Activated T-cell treated with anti-CD3 and anti-CD28 coated beads, Interleukin-2, amount 50 U/mL, for 48 hours (primary cell): Measurements from ENCODE around the gene SLC35G2.
"Not testable (repeated sequence)": the region's sequence is repeated elsewhere in the genome, so short reads cannot be mapped to it uniquely, and the experiment has no call there.

Experiments used
- DNase-seq, 2 experiments: peaks; one replicate each; pipeline ENCODE4 v3.0.0-alpha.2; 2020

SLC35G2 gene

GRCh38 chr3:136818769-136819391 lies at the start of gene SLC35G2:
Gene SLC35G2 (plus strand): TSS chr3:136819126. CDS start chr3:136854461, 35,335 bp downstream.
- DNase-seq: peak; percentile 57 to 66

DNA sequence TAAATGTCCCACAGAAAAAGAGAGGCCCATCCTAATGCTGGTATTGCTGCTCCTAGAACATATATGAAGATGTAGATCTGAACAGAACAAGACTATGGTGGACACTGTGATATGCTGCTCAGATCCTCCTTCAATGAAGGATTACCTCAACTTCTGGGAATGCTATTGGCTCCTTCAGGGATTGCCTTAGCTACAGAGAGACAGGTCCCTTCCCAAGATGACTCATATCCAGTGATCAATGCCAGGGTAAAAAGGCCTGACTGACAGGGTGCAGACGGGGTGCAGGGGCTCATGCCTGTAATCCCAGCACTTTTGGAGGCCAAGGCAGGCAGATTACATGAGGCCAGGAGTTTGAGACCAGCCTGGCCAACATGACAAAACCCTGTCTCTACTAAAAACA lies 46.2 kb upstream of the SLC35G2 start:
- no peak for DNase-seq

- no peak for DNase-seq
Observed at GRCh38 chr3:136778865-136779264, 40.1 kb upstream of the SLC35G2 start.

- DNase-seq: no peak
Observed at GRCh38 chr3:136780741-136781140, 38.2 kb upstream of the SLC35G2 start.

GRCh38 chr3:136783708-136784191 lies 35.2 kb upstream of the SLC35G2 start:
- DNase-seq: no peak

GRCh38 chr3:136787349-136787748 lies 31.6 kb upstream of the SLC35G2 start:
- DNase-seq: peak; percentile 18 to 25

GRCh38 chr3:136788154-136788553 lies 30.8 kb upstream of the SLC35G2 start:
- DNase-seq: no peak

GRCh38 chr3:136789976-136790375 lies 28.9 kb upstream of the SLC35G2 start:
- DNase-seq: no peak

GRCh38 chr3:136790786-136791185 lies 28.1 kb upstream of the SLC35G2 start:
- DNase-seq: no peak

DNA sequence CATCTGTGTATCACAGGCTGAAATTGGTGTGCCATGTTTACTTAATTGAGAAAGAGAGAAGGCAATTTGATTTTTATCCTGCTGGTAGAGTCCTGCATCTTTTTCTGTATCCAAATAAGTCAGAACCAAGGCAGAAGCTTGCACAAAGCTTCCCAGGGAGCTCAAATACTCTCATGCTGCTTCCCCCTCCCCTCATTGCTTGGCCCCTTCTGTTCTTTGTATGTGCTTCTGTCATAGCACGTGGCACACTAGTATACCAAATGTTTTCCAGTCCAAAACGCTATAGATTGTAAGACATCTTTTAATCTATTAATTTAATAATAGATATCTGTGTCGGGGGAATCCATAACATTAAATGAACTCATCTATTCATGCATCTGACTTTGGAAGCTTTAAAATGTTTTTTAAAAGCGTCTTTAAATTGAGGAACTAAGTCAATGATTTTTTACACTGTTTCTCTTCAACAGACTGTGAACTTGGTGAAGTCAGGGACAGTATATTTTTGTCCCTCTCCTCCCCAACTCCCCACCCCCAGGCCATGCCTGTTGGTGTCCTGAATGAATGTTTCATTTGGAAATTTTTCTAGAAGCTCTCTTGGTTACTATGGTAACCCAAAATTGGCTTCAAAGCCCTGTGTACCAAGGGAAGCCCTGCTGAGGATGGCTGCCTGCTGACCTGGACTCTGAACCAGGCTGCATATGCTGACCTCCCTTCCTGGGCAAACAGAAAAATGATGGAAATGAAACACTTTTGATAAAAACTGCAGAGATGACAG lies 26.2 kb upstream of the SLC35G2 start:
- no peak for DNase-seq

DNA sequence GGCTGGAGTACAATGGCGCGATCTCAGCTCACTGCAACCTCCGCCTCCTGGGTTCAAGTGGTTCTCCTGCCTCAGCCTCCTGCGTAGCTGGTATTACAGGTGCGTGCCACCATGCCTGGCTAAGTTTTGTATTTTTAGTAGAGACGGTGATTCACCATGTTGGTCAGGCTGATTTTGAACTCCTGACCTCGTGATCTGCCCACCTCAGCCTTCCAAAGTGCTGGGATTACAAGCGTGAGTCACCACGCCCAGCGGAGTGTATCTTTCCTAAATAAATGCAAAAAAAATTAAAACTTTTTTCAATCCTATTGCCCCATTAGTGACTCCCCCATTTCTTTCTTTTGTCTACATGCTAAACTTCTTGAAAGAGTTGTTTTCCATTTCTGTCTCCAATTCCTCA lies 17.8 kb upstream of the SLC35G2 start:
- DNase-seq: not testable (repeated sequence)

GRCh38 chr3:136802481-136802996 lies 16.4 kb upstream of the SLC35G2 start:
- no peak for DNase-seq

- no peak for DNase-seq
Observed at GRCh38 chr3:136804141-136804540, 14.8 kb upstream of the SLC35G2 start.

- no peak for DNase-seq
Observed at GRCh38 chr3:136804813-136805212, 14.1 kb upstream of the SLC35G2 start.

DNA sequence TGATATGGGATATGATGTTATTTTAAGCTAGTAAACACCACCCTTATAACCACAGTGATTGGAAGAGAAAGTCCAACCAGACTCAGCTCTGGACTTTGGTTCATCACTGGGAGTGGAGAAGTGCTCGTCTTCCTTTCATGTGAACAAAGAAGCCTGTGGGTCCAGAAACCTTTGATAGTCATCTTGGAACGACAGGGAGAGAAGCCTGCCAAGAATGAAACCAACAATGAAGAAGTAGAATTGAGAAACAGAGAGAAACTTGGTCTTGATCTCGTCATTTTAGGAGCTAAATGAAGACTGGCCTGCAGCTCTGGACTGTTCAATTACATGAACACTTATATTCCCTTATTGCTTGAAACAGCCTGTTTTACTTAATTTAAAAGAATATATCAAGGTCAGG lies 13.1 kb upstream of the SLC35G2 start:
- DNase-seq: no peak

- no peak for DNase-seq
Observed at GRCh38 chr3:136811701-136812100, 7.2 kb upstream of the SLC35G2 start.

DNA sequence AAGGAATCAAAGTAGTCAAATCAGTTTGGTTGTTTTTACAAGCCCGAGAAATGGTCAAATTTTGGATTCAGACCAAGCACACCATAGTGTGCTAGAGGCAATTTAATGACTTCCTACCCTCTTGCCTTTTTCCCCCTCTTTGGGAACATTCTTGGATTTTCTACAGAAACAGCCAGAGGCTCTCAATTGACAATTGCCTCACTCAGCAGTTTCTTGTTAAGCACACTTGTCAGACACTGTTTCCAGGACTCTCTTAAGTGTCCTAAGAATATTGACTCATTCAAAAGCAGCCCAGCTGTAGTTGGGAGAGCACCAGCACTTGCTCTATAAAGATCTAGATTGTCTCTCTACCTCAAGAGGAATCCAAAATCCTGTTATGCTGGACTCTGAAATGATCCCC lies 1.5 kb upstream of the SLC35G2 start:
- DNase-seq: no peak

- peak; percentile 54 to 70 for DNase-seq
Observed at GRCh38 chr3:136818191-136818768, 646 bp upstream of the SLC35G2 start.

- peak in 1 of 2 experiments; percentile 53 for DNase-seq
Observed at GRCh38 chr3:136819392-136819730, 435 bp downstream of the SLC35G2 start.

DNA sequence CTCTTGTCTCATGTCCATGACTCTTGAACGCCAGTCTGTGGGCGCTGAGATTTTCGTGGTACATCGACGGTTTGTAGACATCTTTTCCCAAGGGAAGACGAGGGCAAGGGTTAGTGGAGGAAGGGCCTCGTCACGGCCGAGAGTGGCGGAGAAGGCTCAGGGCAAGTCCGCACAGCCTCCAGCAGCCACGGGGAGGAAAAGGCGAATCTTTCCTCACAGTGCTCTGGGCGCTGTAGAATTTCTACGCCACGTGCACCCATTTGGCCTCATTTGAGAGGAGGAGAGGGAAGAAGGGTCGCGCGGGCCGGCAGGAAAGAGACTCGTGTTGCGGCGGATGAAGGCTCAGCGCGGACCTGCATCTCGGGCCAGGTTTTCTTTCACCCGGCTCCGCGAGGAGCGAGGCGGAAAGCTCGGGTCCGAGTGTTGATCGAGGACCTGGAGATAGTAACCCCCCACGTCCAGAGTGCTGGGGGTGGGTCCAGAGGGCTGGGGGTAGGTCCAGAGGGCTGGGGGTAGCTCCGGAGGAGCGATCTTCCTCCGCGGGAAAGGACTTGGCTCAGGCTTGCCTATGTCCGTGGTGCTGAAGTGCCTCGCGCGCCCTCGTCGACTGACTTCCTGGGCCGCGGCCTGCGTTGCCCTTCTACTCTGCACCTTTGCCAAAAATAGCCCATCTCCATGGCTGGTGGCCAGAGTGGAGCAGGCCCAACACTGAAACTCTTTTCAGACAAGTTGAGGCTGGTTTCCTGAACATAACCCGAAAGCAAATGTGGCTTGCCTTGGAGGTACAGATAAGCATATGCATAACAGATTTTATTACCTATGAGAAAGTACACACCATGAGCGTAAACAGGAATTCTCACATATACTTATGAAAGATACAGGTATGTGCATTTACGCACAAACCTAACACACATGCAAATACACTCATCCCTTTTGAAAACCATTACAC lies 1.1 kb downstream of the SLC35G2 start:
- peak; percentile 47 to 55 for DNase-seq

DNA sequence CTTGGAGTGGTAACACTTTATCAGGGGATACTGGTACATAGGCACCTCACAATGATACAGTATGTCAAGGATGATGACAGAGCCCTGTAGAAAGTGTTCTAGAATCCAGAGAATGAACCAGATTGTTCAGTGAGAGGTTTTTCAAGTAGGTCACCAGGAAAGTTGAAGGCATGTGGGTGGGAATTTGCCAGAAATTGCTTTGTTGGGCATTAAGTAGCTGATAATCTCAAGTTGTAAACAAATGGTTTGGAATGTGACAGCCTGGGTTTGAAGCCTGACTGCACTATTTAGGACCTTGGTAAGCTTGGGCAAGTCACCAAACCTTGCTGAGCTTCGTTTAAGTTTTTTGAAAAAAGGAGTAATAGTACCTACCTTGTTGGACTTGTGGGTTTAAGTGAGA lies 12.5 kb downstream of the SLC35G2 start:
- DNase-seq: no peak

DNA sequence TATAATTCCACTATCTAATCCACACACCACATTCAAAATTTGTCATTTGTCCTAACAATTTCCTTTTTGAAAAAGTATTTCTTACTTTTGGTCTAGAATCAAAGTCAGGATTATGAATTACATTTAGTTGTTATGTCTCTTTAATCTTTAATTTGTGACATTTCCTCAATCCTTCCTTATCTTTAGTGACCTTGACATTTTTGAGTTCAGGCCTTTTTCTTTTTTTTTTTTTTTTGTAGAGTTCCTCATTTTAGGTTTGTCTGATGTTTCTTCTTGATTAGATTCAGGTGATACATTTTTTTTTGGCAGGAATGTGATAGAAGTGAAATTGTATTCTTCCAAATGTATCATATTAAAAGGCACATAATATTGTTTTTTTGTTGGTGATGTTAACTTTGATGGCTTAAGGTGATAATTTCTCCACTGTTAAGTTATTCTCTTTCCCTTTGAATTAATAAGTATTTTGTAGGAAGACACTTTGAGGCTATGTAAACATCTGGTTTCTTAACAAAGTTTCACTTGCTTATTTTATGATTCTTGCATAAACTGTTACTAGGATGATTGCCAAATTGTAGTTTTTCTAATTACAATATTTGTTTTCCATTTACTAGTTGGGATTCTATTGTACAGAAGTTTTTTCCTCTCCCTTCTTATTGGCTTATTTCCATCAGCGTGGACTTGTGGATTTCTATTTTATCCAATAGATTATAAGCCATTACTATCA lies 16.3 kb downstream of the SLC35G2 start:
- DNase-seq: no peak
